ENCODE results near the gene CLTA.
A peak's percentile ranks its signal among the peaks of the same experiment; 100 is the strongest.

The CLTA gene

GRCh38 chr9:36190388-36191289 lies at the start of gene CLTA:
Gene CLTA (plus strand): TSS chr9:36190921. CDS start chr9:36191057, 136 bp downstream.
- DNase-seq: peak; percentile 92

- DNase-seq: no peak
Measured at GRCh38 chr9:36141288-36141687, 49.4 kb upstream of the CLTA start.

- no peak for DNase-seq
Measured at GRCh38 chr9:36141761-36142160, 49.0 kb upstream of the CLTA start.

- DNase-seq: no peak
Measured at GRCh38 chr9:36142510-36143244, 48.0 kb upstream of the CLTA start.

GRCh38 chr9:36143245-36143641 lies 47.5 kb upstream of the CLTA start:
- no peak for DNase-seq

- no peak for DNase-seq
Measured at GRCh38 chr9:36144309-36145232, 46.1 kb upstream of the CLTA start.

- DNase-seq: no peak
Measured at GRCh38 chr9:36145970-36146369, 44.8 kb upstream of the CLTA start.

GRCh38 chr9:36146651-36147050 lies 44.1 kb upstream of the CLTA start:
- DNase-seq: no peak

- no peak for DNase-seq
Measured at GRCh38 chr9:36147441-36148175, 43.1 kb upstream of the CLTA start.

- DNase-seq: no peak
Measured at GRCh38 chr9:36148311-36149051, 42.2 kb upstream of the CLTA start.

- DNase-seq: no peak
Measured at GRCh38 chr9:36149197-36149596, 41.5 kb upstream of the CLTA start.

GRCh38 chr9:36150574-36151315 lies 40.0 kb upstream of the CLTA start:
- DNase-seq: no peak

GRCh38 chr9:36151316-36152210 lies 39.2 kb upstream of the CLTA start:
- no peak for DNase-seq

- no peak for DNase-seq
Measured at GRCh38 chr9:36152741-36153438, 37.8 kb upstream of the CLTA start.

GRCh38 chr9:36153746-36154145 lies 37.0 kb upstream of the CLTA start:
- no peak for DNase-seq

- no peak for DNase-seq
Measured at GRCh38 chr9:36154331-36154952, 36.3 kb upstream of the CLTA start.

- no peak for DNase-seq
Measured at GRCh38 chr9:36156116-36156515, 34.6 kb upstream of the CLTA start.

- no peak for DNase-seq
Measured at GRCh38 chr9:36158122-36158521, 32.6 kb upstream of the CLTA start.

GRCh38 chr9:36158917-36159316 lies 31.8 kb upstream of the CLTA start:
- DNase-seq: no peak
